Measurements from ENCODE around the gene STIMATE. TPM values are rescaled to one million over a fixed set of nuclear protein-coding genes. Genes with fewer than 3 reads are reported as not detected.

Gene STIMATE
- total RNA-seq, 4 donors from 2014 or later: 8.2 to 33.0 (median 16.4) TPM

- intact Hi-C loops (cut with DNase I; ENCODE audit: low total_unique reads): no loop called here
- peaks cover 0 to 2% (median 0%) of the 10 kb centered on the region in 4 donors for H3K4me1 ChIP-seq
- DNase-seq: no peak
- peaks cover 0 to 24% (median 3%) of the 10 kb centered on the region in 4 donors for H3K36me3 ChIP-seq
- no peak overlapping the region for H3K27ac ChIP-seq
- WGBS, 2 donors (ENCODE audit: low coverage in 1 of 2): 90 to 93% methylated on average over 2 of the region's 2 CpGs
- in situ Hi-C loops (cut with MboI; ENCODE audit: low pct_ligation_motif_present in 1 of 4, low pct_unique_long_range_greater_than_20kb in 1 of 4, low sequenced_read_pairs in 3 of 4): no loop called here
- H3K4me3 ChIP-seq: no peak overlapping the region
- TF ChIP-seq POLR2A (IDR thresholded peaks at IDR 0.05) (no peak), CTCF (IDR thresholded peaks at IDR 0.05) (no peak), EP300 (IDR thresholded peaks at IDR 0.05; ENCODE audit: low read depth) (no peak), POLR2AphosphoS5 (IDR thresholded peaks at IDR 0.05) (no peak)
- no peaks in the 10 kb centered on the region for H3K27me3 ChIP-seq
- H3K9me3 ChIP-seq: no peaks in the 10 kb centered on the region
These were observed 26.6 kb upstream of the STIMATE start for GRCh38 chr3:52923963-52924362.

GRCh38 chr3:52920841-52921240 lies 23.5 kb upstream of the STIMATE start:
- Histone ChIP-seq H3K9me3 (no peaks in the 10 kb centered on the region), H3K27me3 (no peaks in the 10 kb centered on the region), H3K36me3 (peaks cover 0 to 32% (median 3%) of the 10 kb centered on the region in 4 donors), H3K4me3 (no peak overlapping the region), H3K4me1 (peaks cover 0 to 9% (median 0%) of the 10 kb centered on the region in 4 donors), H3K27ac (no peak overlapping the region)
- TF ChIP-seq EP300 (IDR thresholded peaks at IDR 0.05; ENCODE audit: low read depth) (no peak), POLR2A (IDR thresholded peaks at IDR 0.05) (no peak), CTCF (IDR thresholded peaks at IDR 0.05) (no peak), POLR2AphosphoS5 (IDR thresholded peaks at IDR 0.05) (no peak)
- intact Hi-C loops (cut with DNase I; ENCODE audit: low total_unique reads): no loop called here
- in situ Hi-C loops (cut with MboI; ENCODE audit: low pct_ligation_motif_present in 1 of 4, low pct_unique_long_range_greater_than_20kb in 1 of 4, low sequenced_read_pairs in 3 of 4): no loop called here
- DNase-seq: no peak
- WGBS, 2 donors (ENCODE audit: low coverage in 1 of 2): 85 to 91% methylated on average over 2 of the region's 2 CpGs

GRCh38 chr3:52917044-52917443 lies 19.7 kb upstream of the STIMATE start:
- H3K9me3 ChIP-seq: no peaks in the 10 kb centered on the region
- H3K4me1 ChIP-seq: peaks cover 0 to 7% (median 0%) of the 10 kb centered on the region in 4 donors
- no peak overlapping the region for H3K4me3 ChIP-seq
- H3K27me3 ChIP-seq: no peaks in the 10 kb centered on the region
- intact Hi-C loops (cut with DNase I; ENCODE audit: low total_unique reads) (no loop called here), in situ Hi-C loops (cut with MboI; ENCODE audit: low pct_ligation_motif_present in 1 of 4, low pct_unique_long_range_greater_than_20kb in 1 of 4, low sequenced_read_pairs in 3 of 4) (no loop called here)
- no peak for TF ChIP-seq POLR2A (IDR thresholded peaks at IDR 0.05)
- H3K27ac ChIP-seq: peak overlapping the region in 1 of 4 donors; percentile 34
- peaks cover 0 to 46% (median 12%) of the 10 kb centered on the region in 4 donors for H3K36me3 ChIP-seq
- no peak for DNase-seq
- 35% methylated on average over 3 of the region's 3 CpGs; no CpG with 5 or more reads in 1 of the 2 donors for WGBS, 2 donors (ENCODE audit: low coverage in 1 of 2)

- no peaks in the 10 kb centered on the region for H3K27me3 ChIP-seq
- H3K4me1 ChIP-seq: peaks cover 0 to 7% (median 0%) of the 10 kb centered on the region in 4 donors
- H3K4me3 ChIP-seq: no peak overlapping the region
- H3K36me3 ChIP-seq: peaks cover 0 to 45% (median 14%) of the 10 kb centered on the region in 4 donors
- WGBS, 2 donors (ENCODE audit: low coverage in 1 of 2): 85 to 90% methylated on average over 6 of the region's 6 CpGs
- no peak for DNase-seq
- no peak overlapping the region for H3K27ac ChIP-seq
- no peak for TF ChIP-seq CTCF (IDR thresholded peaks at IDR 0.05)
- in situ Hi-C loops (cut with MboI; ENCODE audit: low pct_ligation_motif_present in 1 of 4, low pct_unique_long_range_greater_than_20kb in 1 of 4, low sequenced_read_pairs in 3 of 4) (no loop called here), intact Hi-C loops (cut with DNase I; ENCODE audit: low total_unique reads) (no loop called here)
- H3K9me3 ChIP-seq: no peaks in the 10 kb centered on the region
These were observed 17.9 kb upstream of the STIMATE start for GRCh38 chr3:52915294-52915693.
